GM10266 (cell line): Measurements from ENCODE around the gene OR10A3.

ENCODE experiments used
- DNase-seq: peaks from one replicate; pipeline ENCODE4 v3.0.0; 2012; ENCODE audit errors: extremely low spot score
- CTCF ChIP-seq: IDR thresholded peaks from 2 replicates; pipeline ENCODE4 v1.5.1; 2012; ENCODE audit warnings: mild to moderate bottlenecking, low read depth; ENCODE audit not compliant: control insufficient read depth, insufficient read depth; ENCODE audit errors: missing control alignments

Gene OR10A3

GRCh38 chr11:7893796-7894195 is 47.7 kb downstream of the OR10A3 start:
- no peak for TF ChIP-seq CTCF

DNA sequence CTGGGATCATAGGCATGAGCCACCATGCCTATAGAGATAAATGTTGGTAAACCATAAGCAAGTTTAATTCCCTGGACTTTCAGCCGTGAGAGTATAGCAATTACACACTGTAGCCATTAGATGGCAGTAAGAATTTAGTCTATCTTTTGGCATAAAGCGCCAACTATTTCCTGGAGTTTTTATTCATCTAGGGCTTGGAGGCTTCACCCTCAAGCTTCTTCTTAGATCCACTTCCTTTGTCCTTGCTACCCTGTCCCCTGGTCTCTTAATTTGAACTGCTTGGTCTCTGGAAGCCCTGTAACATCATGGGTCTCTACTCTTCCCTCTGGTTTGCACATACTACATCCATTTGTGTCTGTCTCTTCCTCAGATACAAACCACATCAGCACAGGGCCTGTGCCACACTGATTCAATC is 48.7 kb downstream of the OR10A3 start:
- peak; percentile 79 for TF ChIP-seq CTCF

More at GRCh38 chr11:7893796-7894195, 47.7 kb downstream of the OR10A3 start:
- DNase-seq = no peak

DNA sequence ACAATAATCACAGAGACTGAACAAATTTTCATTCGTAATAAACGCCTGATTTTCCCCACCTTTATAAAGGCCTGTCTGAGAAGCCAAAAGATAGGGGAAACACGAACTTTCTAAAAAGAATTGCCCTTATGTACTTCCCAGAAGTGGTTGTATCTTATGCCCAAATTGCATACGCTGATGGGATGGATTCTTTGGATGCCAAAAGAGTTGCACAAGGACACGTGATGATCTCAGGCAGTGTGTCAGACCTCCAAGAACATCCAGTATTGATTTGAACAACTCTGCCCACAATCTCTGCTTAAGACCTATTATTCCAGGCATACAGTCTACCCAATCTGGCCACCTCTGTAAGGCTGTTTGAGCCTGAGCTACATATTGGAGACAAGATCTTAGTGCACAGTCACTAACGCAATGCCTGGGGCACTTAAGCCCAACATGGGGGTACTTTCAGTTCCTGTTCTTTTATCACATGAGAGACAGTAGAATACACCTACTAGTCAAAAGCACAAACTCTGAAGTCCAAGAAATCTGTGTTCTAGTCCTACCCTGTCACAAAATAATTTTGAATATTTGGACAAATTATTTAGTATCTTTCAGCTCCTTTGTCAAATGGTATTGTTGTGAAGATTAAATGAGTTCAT is 49.3 kb downstream of the OR10A3 start:
- DNase-seq = no peak
- TF ChIP-seq CTCF = no peak

More for the DNA sequence above, 48.7 kb downstream of the OR10A3 start:
- DNase-seq = peak; percentile 50

DNA sequence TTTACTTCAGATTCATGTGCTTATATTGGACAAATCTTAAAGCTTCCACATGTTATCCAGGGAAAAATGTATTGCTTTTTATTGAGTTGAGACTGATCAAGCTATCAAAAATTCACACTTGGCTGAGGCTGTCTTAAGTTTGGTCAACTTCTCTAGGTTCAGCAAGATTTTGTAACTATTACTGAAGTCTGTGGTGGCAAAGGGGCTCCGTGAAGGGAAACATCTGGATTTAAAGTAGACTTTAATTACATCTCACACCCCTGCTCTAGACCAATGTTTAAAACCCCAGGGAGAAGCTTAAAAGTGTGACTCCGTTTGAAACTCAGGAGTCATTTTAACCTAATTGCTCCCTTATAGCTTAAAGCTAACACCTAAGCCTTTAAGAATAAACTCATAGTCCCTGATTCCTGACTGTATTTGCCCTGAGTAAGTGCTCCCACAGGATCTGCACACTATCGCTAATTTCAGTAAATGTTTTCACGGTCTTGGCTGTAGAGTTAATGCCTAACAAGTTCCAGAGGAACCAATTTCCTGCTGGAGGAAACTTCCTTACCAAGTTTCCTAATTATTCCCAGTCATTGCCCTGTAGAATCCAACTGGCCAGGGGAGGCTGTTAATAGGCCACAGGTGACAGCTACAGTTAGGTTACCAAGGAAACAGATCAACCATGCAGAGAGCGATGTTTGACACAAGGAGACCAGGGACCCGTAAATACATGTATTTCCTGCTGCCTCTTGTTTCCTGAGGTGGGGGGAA is 50.9 kb downstream of the OR10A3 start:
- peak; percentile 7 for DNase-seq
- TF ChIP-seq CTCF = no peak

GRCh38 chr11:7889985-7890384 is 51.5 kb downstream of the OR10A3 start:
- DNase-seq = peak; percentile 12
- no peak for TF ChIP-seq CTCF
